MM.1S (cell line): ENCODE data around the gene KIRREL1.

Experiments
- EZH2 ChIP-seq: fragments of 300-600 bp; sonication (generic); optimal IDR thresholded peaks from 2 replicates; pipeline ENCODE3; 2017; ENCODE audit warnings: low read depth, mild to moderate bottlenecking, antibody characterized with exemption, low read length, mixed read lengths
- TF ChIP-seq, protein P1 (sequence below): fragments of 300-600 bp; sonication (generic); IDR thresholded peaks from 2 replicates; pipeline ENCODE4 v1.5.1; 2016; ENCODE audit warnings: antibody characterized with exemption, low read length, mixed read lengths

DNA sequence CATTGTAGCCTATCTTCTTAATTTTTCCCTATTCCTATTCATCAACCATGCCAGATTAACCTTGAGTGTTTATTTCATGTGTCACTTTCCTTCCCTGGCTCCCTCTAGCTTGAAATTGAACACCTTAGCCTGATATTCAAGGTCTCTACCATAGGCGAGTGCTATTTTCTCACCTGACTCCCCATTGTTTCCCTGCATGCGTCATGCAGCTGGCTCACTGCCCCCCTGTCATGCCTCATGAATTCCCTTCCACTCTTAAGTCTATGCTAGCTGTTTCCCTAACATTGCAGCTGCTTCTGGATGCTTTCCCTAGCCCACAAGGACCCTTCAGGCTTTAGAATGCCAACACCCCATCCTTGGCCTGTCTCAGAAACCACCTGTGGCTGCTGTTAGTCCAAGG is 130.6 kb downstream of the KIRREL1 start:
- TF ChIP-seq, protein P1, sequence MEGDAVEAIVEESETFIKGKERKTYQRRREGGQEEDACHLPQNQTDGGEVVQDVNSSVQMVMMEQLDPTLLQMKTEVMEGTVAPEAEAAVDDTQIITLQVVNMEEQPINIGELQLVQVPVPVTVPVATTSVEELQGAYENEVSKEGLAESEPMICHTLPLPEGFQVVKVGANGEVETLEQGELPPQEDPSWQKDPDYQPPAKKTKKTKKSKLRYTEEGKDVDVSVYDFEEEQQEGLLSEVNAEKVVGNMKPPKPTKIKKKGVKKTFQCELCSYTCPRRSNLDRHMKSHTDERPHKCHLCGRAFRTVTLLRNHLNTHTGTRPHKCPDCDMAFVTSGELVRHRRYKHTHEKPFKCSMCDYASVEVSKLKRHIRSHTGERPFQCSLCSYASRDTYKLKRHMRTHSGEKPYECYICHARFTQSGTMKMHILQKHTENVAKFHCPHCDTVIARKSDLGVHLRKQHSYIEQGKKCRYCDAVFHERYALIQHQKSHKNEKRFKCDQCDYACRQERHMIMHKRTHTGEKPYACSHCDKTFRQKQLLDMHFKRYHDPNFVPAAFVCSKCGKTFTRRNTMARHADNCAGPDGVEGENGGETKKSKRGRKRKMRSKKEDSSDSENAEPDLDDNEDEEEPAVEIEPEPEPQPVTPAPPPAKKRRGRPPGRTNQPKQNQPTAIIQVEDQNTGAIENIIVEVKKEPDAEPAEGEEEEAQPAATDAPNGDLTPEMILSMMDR: no peak
- TF ChIP-seq EZH2: no peak
